ENCODE data around the gene FNDC3B.

FNDC3B gene

GRCh38 chr3:172402892-172403643, 363.7 kb downstream of the FNDC3B start:
- in situ Hi-C loops (cut with MboI; ENCODE audit: low pct_unique_long_range_greater_than_20kb, low sequenced_read_pairs): no loop called here
- DNase-seq: no peak

DNA sequence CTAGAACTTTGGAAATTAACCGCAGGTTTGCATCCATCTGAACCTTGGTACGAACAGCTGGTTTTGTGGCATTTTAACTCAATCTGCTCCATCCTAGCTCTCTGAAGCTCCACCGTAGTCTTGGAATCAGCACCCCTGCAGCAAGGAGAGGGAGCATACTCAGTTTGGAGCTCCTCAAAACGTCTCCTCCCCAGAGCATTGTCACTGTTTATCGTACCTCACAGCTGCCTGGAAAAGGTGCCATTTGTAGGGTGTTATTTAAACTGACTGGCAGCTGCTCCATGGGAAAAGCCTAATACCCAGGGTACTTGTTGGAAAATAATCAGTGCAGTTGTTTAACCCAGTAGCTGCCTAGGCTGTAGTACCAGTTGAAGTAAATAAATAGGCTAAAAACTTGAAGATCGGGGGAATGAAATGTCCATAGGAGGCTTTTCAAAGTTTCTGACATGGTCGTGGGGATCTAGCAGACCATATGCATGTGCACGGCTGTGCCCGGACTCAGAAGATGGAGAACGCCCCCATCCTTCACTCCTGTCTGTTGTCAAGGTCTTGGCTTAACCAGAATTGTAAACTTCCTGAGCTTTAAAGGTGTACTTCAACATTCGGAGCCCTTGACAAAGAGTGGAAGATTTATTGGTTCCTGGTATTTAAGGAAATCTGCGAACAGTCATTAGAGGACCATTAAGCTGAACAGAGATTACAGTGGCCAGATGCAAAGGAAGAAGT, 365.0 kb downstream of the FNDC3B start:
- no peak for DNase-seq
- in situ Hi-C loops (cut with MboI; ENCODE audit: low pct_unique_long_range_greater_than_20kb, low sequenced_read_pairs): no loop called here

DNA sequence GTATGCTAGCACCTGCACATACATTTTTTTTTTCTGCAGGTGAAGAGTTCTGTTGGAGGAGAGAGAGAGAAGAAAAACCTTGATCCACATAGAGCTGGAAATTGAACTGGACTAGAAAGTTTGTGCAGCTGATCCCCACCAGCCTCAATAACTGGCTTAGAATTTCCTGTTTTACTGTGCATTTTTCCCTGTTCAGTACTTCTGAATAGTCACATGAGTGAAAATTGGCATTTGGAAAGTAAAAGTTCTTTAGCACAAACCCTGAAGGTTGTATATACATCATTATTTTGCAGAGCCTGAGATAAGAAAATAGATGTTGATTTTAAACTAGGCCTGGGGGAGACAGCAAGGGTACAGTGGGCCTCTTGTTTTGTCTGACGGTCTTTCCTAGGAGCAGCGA, 366.5 kb downstream of the FNDC3B start:
- in situ Hi-C loops (cut with MboI; ENCODE audit: low pct_unique_long_range_greater_than_20kb, low sequenced_read_pairs): no loop called here
- no peak for DNase-seq

- in situ Hi-C loops (cut with MboI; ENCODE audit: low pct_unique_long_range_greater_than_20kb, low sequenced_read_pairs): no loop called here
- no peak for DNase-seq
These were observed 368.5 kb downstream of the FNDC3B start for GRCh38 chr3:172407872-172408271.

DNA sequence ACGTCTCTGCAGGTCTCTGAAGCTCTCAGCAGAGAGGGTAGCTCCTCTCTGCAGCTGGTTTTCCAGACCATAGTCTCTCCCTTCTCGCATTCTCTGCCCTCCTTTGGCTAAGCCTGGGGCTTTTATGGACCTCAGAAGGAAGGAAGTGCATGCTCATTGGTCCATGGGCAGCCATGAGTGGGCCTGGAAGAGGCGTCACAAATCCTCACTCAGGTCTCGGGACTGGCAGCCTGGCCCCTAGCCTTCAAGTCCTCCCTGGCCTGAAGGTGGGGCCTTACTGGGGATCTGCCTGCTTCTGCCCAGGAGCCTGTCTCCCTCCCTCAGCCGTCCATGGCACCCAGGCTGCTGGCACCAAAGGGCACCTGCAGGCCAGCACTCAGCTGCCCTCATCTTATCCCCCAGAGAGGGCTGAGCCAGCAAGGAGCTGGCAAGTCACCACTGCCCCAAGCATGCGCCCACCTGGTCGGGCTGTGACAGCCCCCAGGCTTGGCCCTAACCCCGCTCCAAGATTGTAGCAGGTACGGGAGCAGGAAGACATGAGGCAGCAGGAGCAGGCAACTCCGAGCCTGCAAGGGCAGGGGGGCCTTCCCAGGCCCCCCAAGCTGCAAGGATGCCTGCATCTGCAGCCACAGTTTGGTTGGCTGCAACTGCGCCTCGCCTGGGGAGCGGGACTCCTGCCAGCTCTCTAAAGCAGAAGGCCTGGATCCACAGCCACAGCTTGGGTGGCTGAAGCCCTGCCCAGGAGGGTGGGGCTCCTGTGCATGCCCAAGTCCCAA, 371.5 kb downstream of the FNDC3B start:
- no peak for DNase-seq
- in situ Hi-C loops (cut with MboI; ENCODE audit: low pct_unique_long_range_greater_than_20kb, low sequenced_read_pairs): no loop called here

- no peak for DNase-seq
- in situ Hi-C loops (cut with MboI; ENCODE audit: low pct_unique_long_range_greater_than_20kb, low sequenced_read_pairs): no loop called here
These were observed 372.1 kb downstream of the FNDC3B start for GRCh38 chr3:172411478-172411947.

- in situ Hi-C loops (cut with MboI; ENCODE audit: low pct_unique_long_range_greater_than_20kb, low sequenced_read_pairs): no loop called here
- peak; percentile 17 for DNase-seq
These were observed 375.9 kb downstream of the FNDC3B start for GRCh38 chr3:172415323-172415722.

- in situ Hi-C loops (cut with MboI; ENCODE audit: low pct_unique_long_range_greater_than_20kb, low sequenced_read_pairs): no loop called here
- DNase-seq: no peak
These were observed 398.3 kb downstream of the FNDC3B start for GRCh38 chr3:172437713-172438112.

- in situ Hi-C loops (cut with MboI; ENCODE audit: low pct_unique_long_range_greater_than_20kb, low sequenced_read_pairs): no loop called here
- no peak for DNase-seq
These were observed 398.8 kb downstream of the FNDC3B start for GRCh38 chr3:172438186-172438585.

- no peak for DNase-seq
- in situ Hi-C loops (cut with MboI; ENCODE audit: low pct_unique_long_range_greater_than_20kb, low sequenced_read_pairs): no loop called here
These were observed 402.2 kb downstream of the FNDC3B start for GRCh38 chr3:172441581-172441980.

DNA sequence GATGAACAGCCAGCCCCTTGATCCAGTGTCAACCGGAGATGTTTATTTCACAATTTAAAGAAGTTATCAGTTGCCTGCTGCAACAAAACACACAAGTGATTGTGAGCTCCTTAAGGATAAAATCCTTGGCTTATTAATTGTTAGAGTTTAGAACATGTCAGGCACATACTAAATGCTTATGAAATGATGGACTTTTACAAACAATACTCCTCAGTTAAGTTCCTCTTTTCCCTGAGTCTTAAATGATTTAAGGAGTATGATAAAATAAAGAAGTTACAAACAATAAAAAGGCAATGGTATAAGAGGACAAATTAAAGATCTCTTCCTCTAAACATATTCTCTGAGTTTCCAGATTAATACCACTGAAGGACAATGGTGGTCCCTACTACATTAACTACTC, 403.2 kb downstream of the FNDC3B start:
- DNase-seq: no peak
- in situ Hi-C loops (cut with MboI; ENCODE audit: low pct_unique_long_range_greater_than_20kb, low sequenced_read_pairs): no loop called here

- peak; percentile 59 for DNase-seq
These were observed 405.4 kb downstream of the FNDC3B start for GRCh38 chr3:172444821-172445220.

GRCh38 chr3:172446198-172446597, 406.8 kb downstream of the FNDC3B start:
- in situ Hi-C loops (cut with MboI; ENCODE audit: low pct_unique_long_range_greater_than_20kb, low sequenced_read_pairs): no loop called here
- DNase-seq: no peak

More at GRCh38 chr3:172444821-172445220, 405.4 kb downstream of the FNDC3B start:
- in situ Hi-C loops (cut with MboI; ENCODE audit: low pct_unique_long_range_greater_than_20kb, low sequenced_read_pairs): no loop called here

DNA sequence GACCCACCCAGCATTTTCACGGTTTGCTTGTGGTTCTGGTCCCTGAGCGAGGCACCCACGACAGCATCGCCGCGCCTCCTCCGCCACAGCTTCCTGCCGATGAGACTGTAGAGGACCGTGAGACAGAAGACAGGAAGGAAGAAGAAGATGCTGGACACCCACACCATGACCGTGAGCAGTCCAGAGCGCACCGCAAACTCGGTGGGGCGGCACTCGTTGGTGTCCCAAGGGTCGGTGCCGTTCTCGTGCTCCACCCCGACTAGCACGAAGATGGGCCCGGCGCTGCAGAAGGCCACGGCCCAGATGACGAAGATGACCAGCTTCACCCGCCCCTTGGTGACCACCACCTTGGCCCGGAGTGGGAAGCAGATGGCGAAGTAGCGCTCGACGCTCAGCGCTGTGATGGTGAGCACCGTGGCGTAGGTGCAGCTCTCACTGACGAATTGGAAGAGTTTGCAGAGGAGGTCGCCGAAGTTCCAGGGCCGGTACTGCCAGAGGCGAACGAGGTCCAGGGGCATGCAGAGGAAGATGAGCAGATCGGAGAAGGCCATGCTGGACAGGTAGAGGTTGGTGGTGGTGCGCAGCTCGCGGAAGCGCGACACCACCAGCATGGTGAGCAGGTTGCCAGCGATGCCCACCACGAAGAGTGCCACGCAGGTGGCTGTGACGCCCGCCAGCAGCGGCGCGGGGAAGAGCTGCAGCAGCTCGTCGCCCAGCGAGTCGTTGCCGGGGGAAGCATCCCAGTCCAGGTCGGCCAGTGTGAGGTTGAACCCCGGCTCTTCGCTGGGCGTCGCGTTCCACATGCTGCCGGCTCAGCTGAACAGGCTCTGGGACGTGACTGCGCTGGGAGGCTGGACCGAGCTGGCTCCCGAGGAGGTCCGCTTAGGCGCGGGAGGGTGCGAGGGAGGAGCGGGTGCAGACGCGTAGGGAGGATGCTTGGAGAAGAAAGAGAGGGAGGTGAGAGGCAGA, 408.5 kb downstream of the FNDC3B start, which contains the start of gene GHSR:
Gene GHSR (minus strand): TSS at position 846 of the 969 bp plus-strand sequence. CDS start 43 bp downstream, at position 803.
- in situ Hi-C loops (cut with MboI; ENCODE audit: low pct_unique_long_range_greater_than_20kb, low sequenced_read_pairs): no loop called here
- no peak for DNase-seq

- no peak for DNase-seq
- in situ Hi-C loops (cut with MboI; ENCODE audit: low pct_unique_long_range_greater_than_20kb, low sequenced_read_pairs): no loop called here
These were observed 409.5 kb downstream of the FNDC3B start for GRCh38 chr3:172448661-172449465.

GRCh38 chr3:172449466-172450149, 410.2 kb downstream of the FNDC3B start:
- in situ Hi-C loops (cut with MboI; ENCODE audit: low pct_unique_long_range_greater_than_20kb, low sequenced_read_pairs): no loop called here
- DNase-seq: no peak

Data from KBM-7 (cell line).